ENCODE data around the gene ANKRD37.
A peak's percentile ranks its signal among the peaks of the same experiment; 100 is the strongest.

Gene ANKRD37

DNA sequence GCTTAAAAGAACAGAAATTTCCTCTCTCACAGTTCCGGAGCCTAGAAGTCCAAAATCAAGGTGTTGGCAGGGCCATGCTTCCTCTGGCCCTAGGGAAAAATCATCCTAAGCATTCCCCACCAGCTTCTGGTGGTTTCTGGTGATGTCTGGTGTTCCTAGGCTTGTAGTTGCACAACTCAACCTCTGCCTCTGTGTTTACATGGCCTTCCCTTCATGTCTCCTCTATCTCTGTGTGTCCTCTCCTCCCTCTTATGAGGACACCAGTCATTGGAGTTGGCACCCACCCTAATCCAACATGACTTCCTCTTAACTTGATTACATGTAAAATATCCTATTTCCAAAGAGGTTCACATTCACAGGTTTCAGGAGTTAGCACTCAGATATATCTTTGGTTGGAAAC lies 16.3 kb upstream of the ANKRD37 start:
- DNase-seq (ENCODE audit: low read depth): no peak

DNA sequence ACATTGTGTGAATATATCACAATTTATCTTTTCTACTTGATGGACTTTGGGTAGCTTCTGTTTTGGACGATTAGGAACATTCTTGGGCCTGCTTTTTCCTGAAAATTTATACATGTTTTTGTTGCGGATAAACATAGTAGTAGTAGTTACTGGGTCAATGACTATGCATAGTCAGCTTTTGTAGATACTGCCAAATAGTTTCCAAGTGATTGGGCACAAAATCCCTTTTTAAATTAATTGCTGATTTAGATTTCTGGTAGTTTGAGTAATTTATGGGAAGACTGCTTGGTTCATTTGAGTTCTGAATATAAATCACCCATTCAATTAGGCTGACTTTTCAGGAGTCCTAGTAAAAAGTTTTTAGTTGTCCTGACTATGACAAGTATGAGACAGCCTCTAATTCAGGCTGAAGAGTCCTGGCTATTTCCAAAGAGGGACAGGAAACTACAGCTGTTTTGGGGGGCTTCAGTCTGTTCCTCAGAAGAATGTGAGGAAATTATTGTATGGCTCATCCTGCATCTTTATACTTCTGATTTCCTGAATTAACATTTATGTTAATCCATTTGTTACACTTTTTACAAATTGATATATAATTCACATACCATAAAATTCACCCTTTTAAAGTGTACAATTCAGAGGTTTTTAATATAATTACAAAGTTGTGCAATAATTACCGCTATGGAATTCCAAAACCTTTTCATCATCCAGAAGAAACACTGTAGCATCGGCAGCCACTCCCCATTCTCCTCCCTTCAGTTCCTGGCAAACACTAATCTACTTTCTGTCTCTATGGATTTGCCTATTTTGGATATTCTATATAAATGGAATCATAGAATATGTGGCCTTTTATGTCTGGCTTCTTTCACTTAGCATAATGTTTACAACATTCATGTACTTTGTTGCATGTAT lies 15.1 kb upstream of the ANKRD37 start:
- no peak for DNase-seq (ENCODE audit: low read depth)

DNA sequence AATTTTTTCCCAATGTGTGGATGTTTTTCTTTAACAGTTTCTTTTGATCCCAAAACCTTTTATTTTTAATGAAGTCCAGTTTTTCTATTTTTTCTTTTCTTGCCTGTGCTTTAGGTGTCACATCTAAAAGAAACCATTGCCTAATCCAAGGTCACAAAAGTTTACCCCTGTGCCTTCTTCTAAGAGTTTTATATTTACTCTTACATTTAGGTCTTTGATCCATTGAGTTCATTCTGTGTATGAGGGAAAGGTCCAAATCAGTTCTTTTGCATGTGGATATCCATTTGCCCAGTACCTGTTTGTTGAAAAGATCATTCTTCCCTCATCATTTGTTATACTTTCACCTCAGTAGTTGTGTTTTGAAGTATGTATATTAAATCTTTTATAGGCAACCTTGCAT lies 13.9 kb upstream of the ANKRD37 start:
- no peak for DNase-seq (ENCODE audit: low read depth)

DNA sequence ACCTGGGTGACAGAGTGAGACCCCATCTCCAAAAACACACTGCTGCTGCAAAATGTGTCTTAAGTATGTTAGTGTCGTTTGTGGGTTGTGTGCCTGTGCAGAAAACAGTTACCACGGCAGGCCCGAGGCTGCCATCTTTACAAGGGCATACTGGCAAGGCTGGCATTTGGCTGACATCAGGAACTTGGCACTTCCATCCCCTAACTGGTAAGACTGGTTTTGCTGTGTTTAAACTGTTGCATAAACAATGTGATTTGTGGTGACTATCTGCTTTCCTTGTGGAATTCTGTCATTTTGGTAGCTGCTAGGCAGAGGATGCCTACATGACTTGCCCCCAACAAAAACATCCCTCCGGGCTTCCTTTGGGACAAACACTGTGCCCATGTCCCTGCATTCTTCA lies 13.2 kb upstream of the ANKRD37 start:
- DNase-seq (ENCODE audit: low read depth): no peak

DNA sequence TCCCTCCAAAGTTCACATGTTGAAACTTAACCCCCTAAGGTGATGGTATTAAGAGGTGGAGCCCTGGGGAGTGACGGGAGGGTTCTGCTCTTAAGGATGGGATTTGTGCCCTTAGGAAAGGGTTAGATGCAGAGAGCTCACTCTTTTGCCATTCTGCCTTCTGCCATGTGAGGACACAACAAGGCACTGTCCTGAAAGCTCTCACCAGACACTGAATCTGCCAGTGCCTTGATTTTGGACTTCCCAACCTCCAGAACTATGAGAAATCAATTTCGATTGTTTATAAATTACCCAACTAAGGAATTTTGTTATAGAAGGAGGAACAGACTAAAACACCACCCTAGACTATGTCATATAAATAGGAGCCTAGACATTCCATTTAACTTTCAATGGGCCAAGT lies 12.6 kb upstream of the ANKRD37 start:
- DNase-seq (ENCODE audit: low read depth): no peak

DNA sequence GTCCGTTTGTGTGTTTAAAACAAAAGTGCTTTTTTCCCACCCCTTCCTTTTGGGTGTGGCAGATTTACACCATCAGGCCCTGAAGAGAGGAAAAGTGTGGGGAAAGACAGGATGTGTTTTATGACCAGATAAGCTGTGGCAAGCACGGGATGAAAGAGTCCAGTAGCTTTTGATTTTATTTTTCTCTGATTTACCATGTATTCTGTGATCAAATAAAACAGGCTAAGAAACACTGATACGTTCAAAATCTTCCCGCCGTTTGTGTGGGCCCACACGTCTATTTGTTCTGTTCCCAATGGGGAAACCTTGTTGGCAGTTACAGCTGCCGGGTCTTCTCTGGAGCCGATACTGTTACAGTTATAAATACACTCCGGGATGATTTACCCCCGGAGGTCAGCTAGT lies 11.7 kb upstream of the ANKRD37 start:
- no peak for DNase-seq (ENCODE audit: low read depth)

DNA sequence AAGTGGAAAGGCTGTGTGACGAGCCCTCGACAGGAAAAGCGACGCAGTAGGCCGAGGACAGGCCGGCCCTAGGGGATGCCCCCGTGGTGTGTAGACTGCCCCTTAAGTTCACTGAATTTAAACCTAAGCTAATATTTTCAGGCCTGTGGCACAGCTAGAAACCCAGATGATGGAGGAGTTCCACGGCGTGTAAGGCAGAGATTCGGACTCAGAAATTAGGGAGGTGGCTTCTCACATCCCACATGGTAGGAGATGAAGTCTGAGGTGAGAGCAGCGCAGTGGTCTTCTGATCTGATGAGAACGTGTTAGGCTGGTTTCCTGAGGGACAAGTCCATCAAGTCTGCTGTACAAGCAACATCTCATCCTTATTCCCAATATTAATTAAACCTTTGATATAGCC lies 8.7 kb upstream of the ANKRD37 start:
- DNase-seq (ENCODE audit: low read depth): no peak

DNA sequence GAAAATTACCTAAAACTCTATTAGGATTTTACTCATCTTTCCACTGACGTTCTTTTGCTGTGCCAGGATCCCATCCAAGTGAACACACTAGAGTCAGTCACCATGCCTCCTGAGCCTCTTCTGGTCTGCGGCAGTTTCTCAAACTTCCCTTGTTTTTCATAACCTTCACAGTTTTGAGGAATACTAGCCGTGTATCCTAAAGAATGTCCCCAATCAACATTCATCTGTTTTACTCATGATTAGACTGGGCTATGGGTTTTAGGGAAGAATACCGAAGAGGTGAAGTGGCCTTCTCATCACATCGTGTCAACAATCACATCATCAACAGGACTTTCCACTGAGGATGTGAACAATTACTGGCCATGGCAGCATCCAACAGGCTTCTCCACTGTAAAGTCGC lies 5.7 kb upstream of the ANKRD37 start:
- no peak for DNase-seq (ENCODE audit: low read depth)

DNA sequence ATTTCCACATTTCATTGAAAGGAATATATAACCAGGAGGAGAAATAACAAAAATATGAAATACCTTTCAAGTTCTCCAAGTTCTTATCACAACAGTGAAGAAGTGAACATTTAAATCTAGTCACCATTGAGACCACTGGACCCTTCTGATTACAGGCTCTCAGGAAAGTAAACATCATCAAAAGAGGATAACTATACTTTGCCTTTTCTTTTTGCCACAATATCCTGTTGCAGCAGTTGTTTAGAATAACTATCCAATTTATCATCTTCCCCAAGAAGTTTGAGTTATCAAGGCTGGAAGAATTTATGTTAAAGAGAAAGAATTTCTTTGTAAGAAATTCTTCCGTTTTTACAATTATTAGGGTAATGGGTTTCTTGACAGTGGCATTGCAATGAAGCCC lies 4.5 kb upstream of the ANKRD37 start:
- no peak for DNase-seq (ENCODE audit: low read depth)

DNA sequence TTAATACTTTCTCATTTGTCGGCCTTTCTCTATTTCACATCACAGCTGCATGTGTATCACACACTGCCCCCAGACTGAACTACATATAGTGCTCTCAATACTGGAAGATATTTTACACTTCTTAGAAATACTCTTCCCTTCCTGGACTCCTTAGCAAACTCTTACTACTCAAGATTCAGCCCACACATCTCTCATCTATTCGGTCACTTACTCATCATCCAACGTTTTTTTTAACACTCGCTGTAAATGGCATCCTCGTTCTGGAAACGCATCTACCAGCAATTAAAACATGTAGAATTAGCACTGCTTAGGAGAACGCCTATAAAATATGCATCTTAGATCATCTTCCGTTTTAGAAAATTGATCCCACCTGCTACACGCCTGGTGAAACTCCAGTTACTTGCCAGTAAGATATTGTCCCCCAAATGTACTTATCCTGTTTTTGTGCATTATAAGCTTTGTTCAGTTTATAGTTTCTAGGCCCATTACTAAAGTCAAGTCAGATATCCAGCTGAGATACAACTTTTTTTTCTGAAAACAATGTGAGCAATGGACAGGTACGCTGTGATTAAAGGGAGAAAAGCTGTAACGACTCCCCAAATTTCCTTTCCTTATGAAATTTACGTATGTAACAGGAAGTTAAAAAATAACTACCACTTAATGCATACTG lies 1.9 kb upstream of the ANKRD37 start:
- DNase-seq (ENCODE audit: low read depth): no peak

DNA sequence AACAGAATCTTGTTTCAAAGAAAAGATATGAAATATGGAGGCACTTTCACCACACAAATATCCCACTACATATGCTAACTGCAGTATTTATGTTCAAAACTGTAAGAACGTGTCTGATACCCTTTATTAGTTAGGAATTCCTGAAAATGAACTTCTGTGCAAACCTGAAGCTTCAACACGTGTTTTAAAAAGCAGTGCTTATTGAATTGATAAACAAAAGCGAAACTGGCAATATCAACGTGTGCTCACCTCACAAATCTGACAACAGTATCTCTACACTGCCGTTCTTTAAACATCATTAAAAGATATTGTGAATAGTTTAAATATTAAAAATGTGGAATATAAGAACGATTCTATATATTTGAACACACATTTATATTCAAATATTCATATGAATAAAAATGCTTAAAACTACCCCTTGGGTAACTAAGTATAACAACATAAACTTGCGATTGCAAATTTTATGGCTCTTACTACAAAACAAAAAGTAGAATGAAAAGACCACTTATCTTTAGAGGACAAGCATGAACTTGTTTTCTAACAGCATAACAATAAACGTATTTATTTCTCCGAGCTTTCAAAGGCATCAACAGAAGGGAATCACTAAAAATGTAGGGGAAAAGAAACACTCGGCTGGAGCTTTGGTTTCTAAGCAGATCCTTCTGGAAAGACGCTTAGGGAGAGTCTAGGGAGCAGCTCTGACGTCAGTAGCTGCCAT lies 1.2 kb upstream of the ANKRD37 start, which contains the start of gene LRP2BP:
TSS of gene LRP2BP (minus strand) at position 687 of the 718 bp plus-strand sequence. CDS start 17,738 bp downstream, outside the sequence.
- DNase-seq (ENCODE audit: low read depth): peak; percentile 41

DNA sequence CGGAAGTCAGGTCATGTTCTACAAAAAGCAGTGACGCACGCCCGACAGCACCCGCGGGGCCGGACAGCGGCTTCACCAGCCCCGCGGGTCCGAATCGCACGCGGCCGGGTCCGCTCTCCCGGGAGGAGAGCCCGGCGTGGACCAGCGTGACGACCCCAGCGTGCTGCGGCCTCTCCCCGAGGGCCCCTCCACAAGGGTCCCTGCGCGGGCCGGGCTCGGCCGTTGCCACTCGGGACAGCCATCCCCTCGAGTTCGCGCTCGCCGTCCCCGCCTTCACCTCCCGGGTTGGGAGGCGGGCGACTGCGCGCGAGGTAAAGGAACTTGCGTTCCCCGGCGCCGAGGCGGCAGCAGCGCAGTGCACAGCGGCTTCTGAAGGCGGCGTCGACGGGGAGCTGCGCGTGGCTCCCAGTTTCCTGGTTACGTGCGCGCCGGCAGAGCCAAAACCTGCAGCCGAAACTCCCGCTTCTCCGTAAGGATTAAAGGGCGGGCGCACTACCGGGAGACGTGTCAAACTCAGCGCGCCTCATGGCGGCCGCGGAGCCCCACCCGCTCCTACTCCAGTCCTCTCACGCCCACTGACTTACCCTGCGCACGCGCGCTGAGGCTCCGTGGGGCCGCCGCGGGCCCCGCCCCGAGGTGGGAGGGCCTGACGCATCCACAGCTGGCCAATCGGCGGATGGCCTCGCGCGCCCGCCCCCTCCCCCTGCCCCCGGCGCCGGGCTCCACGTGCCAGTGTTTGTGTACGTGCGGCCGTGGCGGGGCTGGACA lies 501 bp upstream of the ANKRD37 start:
- peak; percentile 61 for DNase-seq (ENCODE audit: low read depth)

DNA sequence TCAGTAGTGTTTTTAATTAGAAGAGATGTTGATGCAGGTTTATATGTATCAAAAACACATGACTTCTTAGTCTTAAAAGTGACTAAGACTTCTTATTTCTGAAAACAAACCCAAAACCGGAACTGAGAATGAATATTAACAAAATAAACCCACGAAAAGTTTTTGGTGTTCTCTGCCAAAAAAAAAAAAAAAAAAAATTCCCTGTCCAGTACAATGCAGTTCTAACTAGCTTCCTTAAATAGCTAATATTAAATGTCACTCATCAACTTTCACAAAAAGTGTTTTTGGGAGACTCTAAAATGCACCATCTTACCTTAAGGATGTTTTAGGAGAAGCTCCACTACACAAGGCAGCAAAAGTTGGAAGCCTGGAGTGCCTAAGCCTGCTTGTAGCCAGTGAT lies 2.0 kb downstream of the ANKRD37 start:
- DNase-seq (ENCODE audit: low read depth): no peak

DNA sequence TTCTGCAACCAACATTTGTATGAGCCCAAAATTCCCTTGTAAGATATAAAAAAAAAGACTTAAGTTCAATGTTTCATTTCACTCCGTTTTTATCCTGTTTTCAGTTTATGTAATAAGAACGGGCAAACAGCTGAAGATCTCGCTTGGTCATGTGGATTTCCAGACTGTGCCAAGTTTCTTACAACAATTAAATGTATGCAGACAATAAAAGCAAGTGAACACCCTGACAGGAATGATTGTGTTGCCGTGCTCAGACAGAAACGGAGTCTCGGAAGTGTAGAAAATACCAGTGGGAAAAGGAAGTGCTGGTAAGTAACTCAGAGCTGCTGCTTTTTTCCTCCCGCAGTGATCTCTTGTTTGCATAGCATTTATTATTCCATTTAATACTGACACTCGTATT lies 2.8 kb downstream of the ANKRD37 start:
- DNase-seq (ENCODE audit: low read depth): no peak

DNA sequence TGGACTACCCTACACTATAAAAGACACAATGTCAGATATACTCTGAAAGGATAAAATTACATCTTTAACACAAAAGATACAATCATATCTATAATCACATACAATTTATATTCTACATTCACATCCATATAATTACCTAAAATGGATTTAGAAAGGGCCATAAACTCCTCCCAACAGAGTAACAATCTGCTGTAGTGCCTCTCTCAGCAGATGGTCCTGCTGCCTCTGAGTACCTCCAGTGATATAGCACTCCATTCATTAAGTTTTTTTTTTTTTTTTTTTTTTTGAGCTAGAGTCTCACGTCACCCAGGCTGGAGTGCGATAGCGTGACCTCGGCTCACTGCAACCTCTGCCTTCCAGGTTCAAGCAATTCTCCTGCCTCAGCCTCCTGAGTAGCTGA lies 7.4 kb downstream of the ANKRD37 start:
- DNase-seq (ENCODE audit: low read depth): no peak

DNA sequence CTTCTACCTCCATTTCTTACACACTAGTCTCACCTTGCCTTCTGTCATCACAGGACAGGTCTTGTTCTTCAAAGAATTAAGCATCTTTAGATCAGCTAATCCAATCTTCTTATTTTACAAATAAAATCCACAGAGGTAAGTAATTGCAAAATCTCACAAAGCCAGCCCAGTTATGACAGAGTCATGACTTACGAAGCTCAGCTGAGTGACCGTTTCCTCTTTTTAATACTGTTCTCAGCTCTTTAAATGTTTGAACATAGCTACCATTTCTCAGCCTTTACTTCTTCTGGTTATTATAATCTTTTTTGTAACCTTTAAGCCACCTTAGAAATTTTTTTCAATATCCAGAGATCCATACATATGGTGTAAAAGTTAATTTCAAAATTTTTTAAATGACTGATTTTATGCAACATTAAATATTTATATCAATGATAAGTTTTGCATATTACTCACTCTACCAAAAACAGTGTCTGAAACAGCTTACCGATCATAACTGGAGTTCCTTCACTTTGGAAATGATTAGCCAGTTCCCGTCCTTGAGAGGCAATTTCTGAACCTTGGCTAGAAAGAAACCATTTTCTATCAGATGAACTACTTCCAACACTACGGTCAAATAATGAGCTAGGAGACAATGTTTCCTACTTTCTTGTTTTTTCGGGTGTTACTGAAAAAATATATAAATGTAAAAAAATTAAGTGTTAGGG lies 8.8 kb downstream of the ANKRD37 start:
- DNase-seq (ENCODE audit: low read depth): no peak

DNA sequence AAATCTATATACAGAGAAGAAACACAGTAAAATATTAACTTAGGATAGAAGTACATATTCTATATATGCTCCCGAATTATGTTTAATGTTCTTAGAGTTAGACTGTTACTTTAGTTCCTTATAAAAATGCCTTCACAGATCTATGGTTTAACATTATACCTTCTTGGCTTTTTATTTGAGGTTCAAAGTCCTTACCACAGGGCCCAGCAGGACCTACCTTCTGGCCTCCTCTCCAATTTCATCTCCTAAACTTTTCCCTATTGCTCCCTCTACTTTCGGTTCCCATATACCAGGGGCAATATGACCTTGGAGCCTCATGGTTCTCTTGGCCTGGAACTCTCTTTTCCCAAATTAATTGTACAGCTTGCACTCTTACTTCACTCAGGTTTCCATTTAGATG lies 11.8 kb downstream of the ANKRD37 start:
- no peak for DNase-seq (ENCODE audit: low read depth)

DNA sequence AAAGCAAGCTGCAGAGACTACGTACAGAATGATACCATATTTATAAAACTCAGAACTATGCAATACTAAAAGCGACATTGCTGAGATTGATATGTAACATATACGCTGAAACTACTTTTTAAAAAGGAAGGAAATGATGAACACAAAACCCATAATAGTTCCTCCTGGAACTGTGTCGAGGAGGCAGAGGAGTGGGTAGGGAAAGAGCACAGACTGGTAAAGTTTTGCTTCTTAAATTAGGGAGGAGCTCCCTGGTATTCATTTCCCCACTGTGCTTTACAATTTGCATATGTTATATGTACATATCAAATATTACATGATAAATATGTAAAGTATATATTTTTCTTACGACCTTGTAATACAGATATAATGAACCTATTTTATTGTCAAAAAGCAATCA lies 15.2 kb downstream of the ANKRD37 start:
- no peak for DNase-seq (ENCODE audit: low read depth)

DNA sequence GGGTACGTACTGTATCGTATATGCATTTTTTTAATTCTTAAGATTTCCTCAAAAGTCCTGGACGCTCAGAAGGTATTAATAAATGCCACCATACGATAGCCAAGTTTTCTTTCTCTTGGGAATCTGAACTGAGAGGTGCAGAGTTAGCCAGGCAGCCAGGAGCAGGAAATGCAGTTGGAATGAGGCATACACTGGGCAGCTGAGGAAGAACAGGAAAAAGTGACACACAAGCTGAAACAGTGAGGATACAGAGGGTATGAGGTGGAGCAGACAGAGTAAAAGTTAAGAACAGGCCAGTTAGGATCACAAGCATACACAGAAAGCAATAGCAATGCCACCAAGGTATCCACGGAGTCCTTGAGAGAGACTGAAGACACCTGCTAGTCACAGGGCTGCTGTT lies 15.8 kb downstream of the ANKRD37 start:
- no peak for DNase-seq (ENCODE audit: low read depth)

DNA sequence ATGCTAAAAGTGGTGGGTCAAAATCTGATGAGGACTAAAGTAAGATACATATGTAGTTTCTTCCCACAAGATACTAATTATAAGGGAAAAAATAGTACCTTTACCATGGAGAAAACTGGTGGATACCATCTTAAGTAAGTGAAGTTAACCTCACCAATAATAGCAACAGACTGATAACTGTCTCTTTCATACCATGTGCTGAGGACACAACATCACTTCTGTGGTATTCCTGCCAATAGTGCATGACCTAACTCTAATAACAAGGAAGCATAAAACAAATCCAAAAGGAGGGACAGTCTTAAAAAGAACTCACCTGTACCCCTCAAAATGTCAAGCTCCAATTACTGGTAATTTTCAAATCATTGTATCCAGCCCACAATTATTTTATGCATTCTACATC lies 20.3 kb downstream of the ANKRD37 start:
- no peak for DNase-seq (ENCODE audit: low read depth)

DNA sequence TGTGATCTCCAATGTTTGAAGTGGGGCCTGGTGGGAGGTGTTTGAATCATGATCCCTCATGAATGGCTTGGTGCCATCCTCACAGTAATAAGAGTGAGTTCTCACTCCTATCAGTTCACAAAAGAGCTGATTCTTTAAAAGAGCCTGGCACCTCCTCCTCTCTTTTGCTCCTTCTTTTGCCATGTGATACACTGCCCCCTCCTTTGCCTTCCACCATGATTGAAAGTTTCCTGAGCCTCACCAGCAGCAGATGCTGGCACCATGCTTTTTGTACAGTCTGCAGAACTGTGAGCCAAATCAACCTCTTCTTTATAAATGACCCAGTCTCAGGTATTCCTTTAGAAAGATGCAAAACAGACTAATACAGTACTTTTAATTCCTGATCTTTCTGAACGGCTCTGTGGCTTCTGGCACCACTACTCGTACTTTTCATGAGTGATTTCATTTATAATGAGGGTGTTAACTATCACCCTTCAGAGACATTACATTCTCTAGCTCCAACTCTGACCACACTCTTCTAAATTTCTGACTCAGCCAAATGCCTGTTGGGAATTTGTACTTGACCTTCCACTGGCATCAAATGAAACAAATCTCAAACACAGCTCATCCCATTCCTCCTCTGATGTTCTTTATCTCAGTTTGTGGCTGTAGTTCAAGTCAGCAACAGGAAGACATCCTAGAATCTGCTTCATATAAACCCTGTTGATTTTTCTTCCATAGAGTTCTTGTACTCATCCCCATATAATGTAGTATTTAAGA lies 24.9 kb downstream of the ANKRD37 start:
- DNase-seq (ENCODE audit: low read depth): no peak
